ENCODE results near the gene ZNF8. TPM values are rescaled to one million over a fixed set of nuclear protein-coding genes. Genes with fewer than 3 reads are reported as not detected.
"Not testable (repeated sequence)": the region's sequence is repeated elsewhere in the genome, so short reads cannot be mapped to it uniquely, and the experiment has no call there.

ZNF8 gene
- total RNA-seq, 1 experiment from 2014 or later: 9.4 TPM

GRCh38 chr19:58277748-58278540 is 811 bp upstream of the ZNF8 start:
- H3K4me3 ChIP-seq (ENCODE audit: insufficient read depth, low read depth, low read length): peak overlapping the region; percentile 67
- no peak for DNase-seq
- H3K27me3 ChIP-seq (ENCODE audit: control insufficient read depth, insufficient read depth, low read length): no peaks in the 10 kb centered on the region
- H3K36me3 ChIP-seq (replicated peaks; ENCODE audit: control insufficient read depth, insufficient read depth, low read length): 0 out of 2 replicates have a peak, but pooled peaks cover 1% of the 10 kb centered on the region

- Histone ChIP-seq H3K4me3 (ENCODE audit: insufficient read depth, low read depth, low read length) (peak overlapping the region; percentile 96), H3K27me3 (ENCODE audit: control insufficient read depth, insufficient read depth, low read length) (no peaks in the 10 kb centered on the region), H3K36me3 (replicated peaks; ENCODE audit: control insufficient read depth, insufficient read depth, low read length) (0 out of 2 replicates have a peak, but pooled peaks cover 1% of the 10 kb centered on the region)
- DNase-seq: peak; percentile 94
These were observed 528 bp downstream of the ZNF8 start for GRCh38 chr19:58279042-58279924.

GRCh38 chr19:58279925-58280316 is 1.2 kb downstream of the ZNF8 start:
- peaks cover 3% of the 10 kb centered on the region; the same call in 1 of the 2 replicates for H3K36me3 ChIP-seq (replicated peaks; ENCODE audit: control insufficient read depth, insufficient read depth, low read length)
- peak overlapping the region; percentile 96; the same call in 1 of the 2 replicates for H3K4me3 ChIP-seq (ENCODE audit: insufficient read depth, low read depth, low read length)
- no peaks in the 10 kb centered on the region for H3K27me3 ChIP-seq (ENCODE audit: control insufficient read depth, insufficient read depth, low read length)
- no peak for DNase-seq

GRCh38 chr19:58284199-58284598 is 5.4 kb downstream of the ZNF8 start:
- Histone ChIP-seq H3K36me3 (replicated peaks; ENCODE audit: control insufficient read depth, insufficient read depth, low read length) (peaks cover 33% of the 10 kb centered on the region), H3K27me3 (ENCODE audit: control insufficient read depth, insufficient read depth, low read length) (no peaks in the 10 kb centered on the region), H3K4me3 (ENCODE audit: insufficient read depth, low read depth, low read length) (no peak overlapping the region)
- DNase-seq: no peak

GRCh38 chr19:58291943-58292342 is 13.2 kb downstream of the ZNF8 start:
- Histone ChIP-seq H3K27me3 (ENCODE audit: control insufficient read depth, insufficient read depth, low read length) (no peaks in the 10 kb centered on the region), H3K4me3 (ENCODE audit: insufficient read depth, low read depth, low read length) (no peak overlapping the region), H3K36me3 (replicated peaks; ENCODE audit: control insufficient read depth, insufficient read depth, low read length) (peaks cover 46% of the 10 kb centered on the region)
- no peak for DNase-seq

GRCh38 chr19:58294743-58295374 is 16.1 kb downstream of the ZNF8 start:
- no peak for DNase-seq
- H3K4me3 ChIP-seq (ENCODE audit: insufficient read depth, low read depth, low read length): no peak overlapping the region
- H3K36me3 ChIP-seq (replicated peaks; ENCODE audit: control insufficient read depth, insufficient read depth, low read length): peaks cover 39% of the 10 kb centered on the region
- no peaks in the 10 kb centered on the region for H3K27me3 ChIP-seq (ENCODE audit: control insufficient read depth, insufficient read depth, low read length)

DNA sequence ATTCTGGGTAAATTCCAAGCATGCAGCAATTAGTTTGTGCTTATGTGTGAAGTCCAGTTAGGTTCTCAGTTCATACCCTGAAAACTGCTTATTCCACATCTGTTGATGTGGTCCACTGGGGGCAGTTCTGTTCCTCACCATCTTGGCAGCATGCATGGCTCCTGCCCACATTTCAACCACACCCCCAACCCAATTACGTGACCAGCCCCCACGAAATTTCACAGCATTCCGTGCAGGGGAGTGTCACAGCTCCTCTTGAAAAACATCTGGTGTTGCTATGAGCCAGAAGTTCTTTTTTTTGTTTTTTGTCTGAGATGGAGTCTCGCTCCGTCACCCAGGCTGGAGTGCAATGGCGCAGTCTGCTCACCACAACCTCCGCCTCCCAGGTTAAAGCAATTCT is 17.3 kb downstream of the ZNF8 start:
- no peak for DNase-seq
- Histone ChIP-seq H3K27me3 (ENCODE audit: control insufficient read depth, insufficient read depth, low read length) (no peaks in the 10 kb centered on the region), H3K36me3 (replicated peaks; ENCODE audit: control insufficient read depth, insufficient read depth, low read length) (peaks cover 41% of the 10 kb centered on the region), H3K4me3 (ENCODE audit: insufficient read depth, low read depth, low read length) (no peak overlapping the region)

DNA sequence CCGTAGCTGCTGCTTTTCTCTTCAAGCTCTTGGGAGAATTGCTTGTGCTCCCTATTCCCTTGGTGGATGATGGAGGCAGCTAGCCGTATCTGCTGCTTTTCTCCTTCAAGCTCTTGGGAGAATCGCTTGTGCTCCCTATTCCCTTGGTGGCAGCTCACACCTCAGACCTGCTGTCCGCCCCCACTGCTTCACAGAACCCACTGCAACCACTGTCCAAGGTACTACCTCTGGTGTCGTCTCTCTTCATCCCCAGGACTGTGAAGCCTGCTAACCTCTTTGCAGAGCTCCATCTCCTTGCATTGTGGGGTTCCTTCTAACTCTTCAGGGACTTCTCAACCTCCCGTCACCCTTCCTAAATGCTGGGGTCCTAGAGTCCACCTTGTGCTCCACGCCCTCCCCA is 21.9 kb downstream of the ZNF8 start:
- Histone ChIP-seq H3K36me3 (replicated peaks; ENCODE audit: control insufficient read depth, insufficient read depth, low read length) (peaks cover 15% of the 10 kb centered on the region), H3K27me3 (ENCODE audit: control insufficient read depth, insufficient read depth, low read length) (no peaks in the 10 kb centered on the region), H3K4me3 (ENCODE audit: insufficient read depth, low read depth, low read length) (no peak overlapping the region)
- DNase-seq: no peak

GRCh38 chr19:58304255-58304654 is 25.5 kb downstream of the ZNF8 start:
- Histone ChIP-seq H3K27me3 (ENCODE audit: control insufficient read depth, insufficient read depth, low read length) (no peaks in the 10 kb centered on the region), H3K36me3 (replicated peaks; ENCODE audit: control insufficient read depth, insufficient read depth, low read length) (peaks cover 13% of the 10 kb centered on the region), H3K4me3 (ENCODE audit: insufficient read depth, low read depth, low read length) (no peak overlapping the region)
- peak; percentile 57 for DNase-seq

DNA sequence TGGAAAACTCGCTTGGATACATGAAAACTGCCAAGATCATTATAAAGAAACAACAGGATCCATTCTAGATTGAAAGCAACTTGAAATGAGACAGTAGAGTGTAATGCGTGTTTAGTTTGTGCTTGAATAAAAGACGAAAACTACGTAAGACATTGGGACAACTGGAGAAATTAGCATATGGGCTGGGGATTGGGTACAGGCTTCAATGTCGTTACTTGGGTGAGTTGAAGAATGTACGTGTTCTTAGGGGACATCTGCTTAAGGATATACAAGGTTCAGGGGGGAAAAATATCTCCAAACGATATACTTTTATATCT is 26.0 kb downstream of the ZNF8 start:
- peak overlapping the region; percentile 28 for H3K4me3 ChIP-seq (ENCODE audit: insufficient read depth, low read depth, low read length)
- H3K27me3 ChIP-seq (ENCODE audit: control insufficient read depth, insufficient read depth, low read length): no peaks in the 10 kb centered on the region
- H3K36me3 ChIP-seq (replicated peaks; ENCODE audit: control insufficient read depth, insufficient read depth, low read length): peaks cover 13% of the 10 kb centered on the region
- peak; percentile 71 for DNase-seq

GRCh38 chr19:58305065-58305931 is 26.5 kb downstream of the ZNF8 start, which contains the start of gene ERVK3-1:
Gene ERVK3-1 (plus strand): TSS chr19:58305377. CDS start chr19:58312169, 6,792 bp downstream.
- Histone ChIP-seq H3K4me3 (ENCODE audit: insufficient read depth, low read depth, low read length) (peak within 1 kb of the TSS; percentile 85), H3K36me3 (replicated peaks; ENCODE audit: control insufficient read depth, insufficient read depth, low read length) (peaks cover 10% of the 10 kb centered on the region), H3K27me3 (ENCODE audit: control insufficient read depth, insufficient read depth, low read length) (no peaks in the 10 kb centered on the region)
- peak; percentile 97 for DNase-seq

GRCh38 chr19:58305932-58306323 is 27.2 kb downstream of the ZNF8 start:
- Histone ChIP-seq H3K4me3 (ENCODE audit: insufficient read depth, low read depth, low read length) (peak overlapping the region; percentile 85), H3K36me3 (replicated peaks; ENCODE audit: control insufficient read depth, insufficient read depth, low read length) (peaks cover 6% of the 10 kb centered on the region), H3K27me3 (ENCODE audit: control insufficient read depth, insufficient read depth, low read length) (no peaks in the 10 kb centered on the region)
- no peak for DNase-seq

DNA sequence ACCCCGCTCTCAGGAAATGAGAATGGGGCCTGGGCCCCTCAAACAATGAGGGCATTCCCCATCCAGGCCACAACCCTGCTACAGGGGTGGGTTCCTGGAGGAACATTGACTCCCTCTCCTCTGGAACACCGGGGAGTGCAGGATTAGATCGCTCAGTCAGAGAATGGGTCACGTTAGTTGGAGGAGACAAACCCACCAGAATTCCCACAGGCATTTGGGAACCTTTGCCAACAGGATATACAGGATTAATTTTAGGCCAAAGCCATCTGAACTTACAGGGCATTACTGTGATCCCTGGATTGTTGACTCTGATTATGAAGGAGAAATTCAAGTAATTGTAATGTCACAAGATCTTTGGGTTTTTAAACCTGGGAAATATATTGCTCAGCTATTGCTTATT is 29.0 kb downstream of the ZNF8 start:
- Histone ChIP-seq H3K27me3 (ENCODE audit: control insufficient read depth, insufficient read depth, low read length) (no peaks in the 10 kb centered on the region), H3K36me3 (replicated peaks; ENCODE audit: control insufficient read depth, insufficient read depth, low read length) (peaks cover 9% of the 10 kb centered on the region), H3K4me3 (ENCODE audit: insufficient read depth, low read depth, low read length) (no peak overlapping the region)
- no peak for DNase-seq

GRCh38 chr19:58310685-58311084 is 31.9 kb downstream of the ZNF8 start:
- H3K27me3 ChIP-seq (ENCODE audit: control insufficient read depth, insufficient read depth, low read length); H3K4me3 ChIP-seq (ENCODE audit: insufficient read depth, low read depth, low read length); DNase-seq: not testable (repeated sequence)
- peaks cover 11% of the 10 kb centered on the region for H3K36me3 ChIP-seq (replicated peaks; ENCODE audit: control insufficient read depth, insufficient read depth, low read length)
